ENCODE measurements around the gene CUL5. TPM values are rescaled to one million over a fixed set of nuclear protein-coding genes. Genes with fewer than 3 reads are reported as not detected.

The CUL5 gene
- total RNA-seq, 1 experiment from 2014 or later: 75.4 TPM

GRCh38 chr11:108101090-108101775, 92.5 kb downstream of the CUL5 start:
- ChIA-PET POLR2A (no interaction called here), CTCF (no interaction called here)
- BruUV-seq (replicated peaks): no TSS peak
- H3K36me3 ChIP-seq (ENCODE audit: control insufficient read depth, insufficient read depth, low read length): peaks cover 7% of the 10 kb centered on the region; the same call in 1 of the 2 replicates
- H3K9me3 Mint-ChIP-seq (ENCODE audit: unreplicated experiment): no peaks in the 10 kb centered on the region
- H3K27ac Mint-ChIP-seq (ENCODE audit: unreplicated experiment): no peak overlapping the region
- H3K4me3 Mint-ChIP-seq (ENCODE audit: unreplicated experiment): no peak overlapping the region
- H3K9me3 ChIP-seq: no peaks in the 10 kb centered on the region
- H3K4me3 ChIP-seq (ENCODE audit: low read depth, low read length): no peak overlapping the region
- intact Hi-C loops (cut with micrococcal nuclease; ENCODE audit: unreplicated experiment): no loop called here
- H3K4me1 Mint-ChIP-seq (ENCODE audit: low read depth, unreplicated experiment): no peaks in the 10 kb centered on the region
- no peak for DNase-seq
- no peaks in the 10 kb centered on the region for H3K4me1 ChIP-seq
- no peaks in the 10 kb centered on the region for H3K27me3 Mint-ChIP-seq (ENCODE audit: insufficient read depth, unreplicated experiment)
- no peaks in the 10 kb centered on the region for H3K27me3 ChIP-seq (replicated peaks; ENCODE audit: control insufficient read depth, insufficient read depth, low read length)
- H3K36me3 Mint-ChIP-seq (ENCODE audit: insufficient read depth, unreplicated experiment): peaks cover 70% of the 10 kb centered on the region
- no peak for TF ChIP-seq CTCF (IDR thresholded peaks at IDR 0.05; ENCODE audit: insufficient read depth in 1 of 2, low read depth in 1 of 2, low read length in 1 of 2, severe bottlenecking in 1 of 2, unreplicated experiment in 1 of 2)

- Mint-ChIP-seq H3K4me1 (ENCODE audit: low read depth, unreplicated experiment) (no peaks in the 10 kb centered on the region), H3K27ac (ENCODE audit: unreplicated experiment) (no peak overlapping the region), H3K36me3 (ENCODE audit: insufficient read depth, unreplicated experiment) (peaks cover 20% of the 10 kb centered on the region), H3K9me3 (ENCODE audit: unreplicated experiment) (no peaks in the 10 kb centered on the region), H3K27me3 (ENCODE audit: insufficient read depth, unreplicated experiment) (no peaks in the 10 kb centered on the region), H3K4me3 (ENCODE audit: unreplicated experiment) (no peak overlapping the region)
- Histone ChIP-seq H3K9me3 (no peaks in the 10 kb centered on the region), H3K27me3 (replicated peaks; ENCODE audit: control insufficient read depth, insufficient read depth, low read length) (no peaks in the 10 kb centered on the region), H3K36me3 (ENCODE audit: control insufficient read depth, insufficient read depth, low read length) (no peaks in the 10 kb centered on the region; the same call in 1 of the 2 replicates), H3K4me3 (ENCODE audit: low read depth, low read length) (no peak overlapping the region), H3K4me1 (no peaks in the 10 kb centered on the region)
- POLR2A ChIA-PET: no interaction called here
- DNase-seq: no peak
- intact Hi-C loops (cut with micrococcal nuclease; ENCODE audit: unreplicated experiment): no loop called here
- no TSS peak for BruUV-seq (replicated peaks)
- TF ChIP-seq CTCF (IDR thresholded peaks at IDR 0.05; ENCODE audit: insufficient read depth in 1 of 2, low read depth in 1 of 2, low read length in 1 of 2, severe bottlenecking in 1 of 2, unreplicated experiment in 1 of 2): no peak
- CTCF ChIA-PET: interaction anchor here (0.7 to 1.0 kb wide), 2 partner anchors 8 to 102 kb away, joined by 3 read pairs; partner anchors contain the start of gene CUL5
Measured at GRCh38 chr11:108111126-108111525, 102.4 kb downstream of the CUL5 start.

- no peak overlapping the region for H3K4me3 ChIP-seq (ENCODE audit: low read depth, low read length)
- H3K4me1 Mint-ChIP-seq (ENCODE audit: low read depth, unreplicated experiment): no peaks in the 10 kb centered on the region
- intact Hi-C loops (cut with micrococcal nuclease; ENCODE audit: unreplicated experiment): no loop called here
- no peaks in the 10 kb centered on the region for H3K4me1 ChIP-seq
- no peaks in the 10 kb centered on the region for H3K9me3 ChIP-seq
- no peak for TF ChIP-seq CTCF (IDR thresholded peaks at IDR 0.05; ENCODE audit: insufficient read depth in 1 of 2, low read depth in 1 of 2, low read length in 1 of 2, severe bottlenecking in 1 of 2, unreplicated experiment in 1 of 2)
- peaks cover 19% of the 10 kb centered on the region for H3K36me3 Mint-ChIP-seq (ENCODE audit: insufficient read depth, unreplicated experiment)
- H3K36me3 ChIP-seq (ENCODE audit: control insufficient read depth, insufficient read depth, low read length): no peaks in the 10 kb centered on the region; the same call in 1 of the 2 replicates
- CTCF ChIA-PET: no interaction called here
- no peak for DNase-seq
- no TSS peak for BruUV-seq (replicated peaks)
- H3K4me3 Mint-ChIP-seq (ENCODE audit: unreplicated experiment): no peak overlapping the region
- no peak overlapping the region for H3K27ac Mint-ChIP-seq (ENCODE audit: unreplicated experiment)
- H3K27me3 ChIP-seq (replicated peaks; ENCODE audit: control insufficient read depth, insufficient read depth, low read length): no peaks in the 10 kb centered on the region
- H3K27me3 Mint-ChIP-seq (ENCODE audit: insufficient read depth, unreplicated experiment): no peaks in the 10 kb centered on the region
- no peaks in the 10 kb centered on the region for H3K9me3 Mint-ChIP-seq (ENCODE audit: unreplicated experiment)
- POLR2A ChIA-PET: no interaction called here
Measured at GRCh38 chr11:108112057-108112456, 103.4 kb downstream of the CUL5 start.
